ENCODE data around the gene BET1. TPM values are rescaled to one million over a fixed set of nuclear protein-coding genes. Genes with fewer than 3 reads are reported as not detected.
"Not testable (repeated sequence)": the region's sequence is repeated elsewhere in the genome, so short reads cannot be mapped to it uniquely, and the experiment has no call there.

Gene BET1
- total RNA-seq (2014; rRNA removed; shearing (Covaris generic)), result 47.2 and 68.3 TPM in 2 replicates

DNA sequence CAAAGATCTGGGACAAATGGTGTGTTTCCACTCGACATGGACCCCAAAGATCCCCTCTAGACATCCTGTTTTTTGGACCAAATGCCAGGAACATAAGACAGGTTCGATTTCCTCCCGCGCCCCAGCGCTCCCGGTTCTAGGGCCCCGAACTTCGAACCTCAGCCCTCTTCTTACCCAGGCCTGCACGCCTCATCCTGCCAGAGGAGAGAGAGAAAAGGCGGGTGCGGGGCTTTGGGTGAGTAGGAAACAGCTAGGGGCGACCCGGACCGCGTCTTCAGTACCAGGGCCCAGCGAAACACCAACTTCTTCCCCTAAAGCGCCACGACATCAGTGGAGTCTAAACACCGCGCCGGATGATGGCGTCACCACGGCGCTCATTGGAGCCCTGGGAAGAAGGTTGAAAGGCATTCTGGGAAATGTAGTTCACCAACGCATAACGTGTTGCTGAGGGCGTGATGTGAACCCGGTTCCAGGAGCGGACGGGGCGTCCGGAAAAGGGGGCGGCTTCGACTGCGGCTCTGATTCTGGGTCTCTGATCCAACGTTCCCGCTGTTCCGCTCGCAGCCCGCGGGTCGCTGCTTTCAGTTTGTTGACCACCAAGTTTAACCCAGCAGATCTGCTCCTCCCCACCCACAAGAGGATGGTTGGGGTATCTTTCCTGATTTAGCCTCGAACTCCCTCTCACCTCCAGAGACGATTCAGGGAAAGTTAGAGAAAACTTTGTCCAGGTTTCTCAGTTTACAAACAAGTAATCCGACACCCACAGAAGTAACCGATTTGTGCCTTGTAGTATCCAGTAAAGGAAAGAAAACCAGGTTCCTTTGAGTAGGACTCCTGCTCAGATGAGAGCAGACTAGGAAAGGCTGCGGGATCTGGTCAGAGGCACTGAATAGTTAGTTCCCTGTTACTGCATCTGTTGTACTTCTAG, at the start of gene BET1:
Gene BET1, minus strand, starts transcription at position 332 of the 928 bp plus-strand sequence. Its CDS starts 139 bp downstream, at position 193.
- peak; percentile 99 for DNase-seq (ENCODE audit: low read depth)

DNA sequence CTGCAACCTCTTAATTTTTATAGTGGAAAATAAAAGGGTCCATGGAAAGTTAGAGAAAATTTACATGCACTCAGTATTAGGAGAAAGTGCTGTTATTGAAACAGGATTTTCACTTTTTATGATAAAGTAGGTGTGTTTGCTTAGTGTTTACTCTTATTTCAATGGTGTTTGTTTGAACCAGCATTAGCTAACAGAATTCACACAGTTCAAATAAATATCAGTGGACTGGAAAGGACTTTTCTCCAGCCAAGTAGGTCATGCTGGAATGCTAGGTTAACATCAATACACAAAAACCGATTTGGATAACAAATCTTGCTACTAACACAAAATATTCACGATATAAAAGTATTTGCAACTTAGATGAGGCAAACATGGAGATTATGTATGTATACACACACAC, 49.4 kb upstream of the BET1 start:
- DNase-seq (ENCODE audit: low read depth), result no peak

GRCh38 chr7:94052398-94053180, 48.4 kb upstream of the BET1 start:
- no peak for DNase-seq (ENCODE audit: low read depth)

- no peak for DNase-seq (ENCODE audit: low read depth)
Measured at GRCh38 chr7:94050046-94050445, 45.9 kb upstream of the BET1 start.

- no peak for DNase-seq (ENCODE audit: low read depth)
Measured at GRCh38 chr7:94049615-94050014, 45.5 kb upstream of the BET1 start.

GRCh38 chr7:94048755-94049154, 44.6 kb upstream of the BET1 start:
- DNase-seq (ENCODE audit: low read depth), result no peak

GRCh38 chr7:94047956-94048355, 43.8 kb upstream of the BET1 start:
- DNase-seq (ENCODE audit: low read depth), result no peak

- no peak for DNase-seq (ENCODE audit: low read depth)
Measured at GRCh38 chr7:94045581-94045980, 41.4 kb upstream of the BET1 start.

DNA sequence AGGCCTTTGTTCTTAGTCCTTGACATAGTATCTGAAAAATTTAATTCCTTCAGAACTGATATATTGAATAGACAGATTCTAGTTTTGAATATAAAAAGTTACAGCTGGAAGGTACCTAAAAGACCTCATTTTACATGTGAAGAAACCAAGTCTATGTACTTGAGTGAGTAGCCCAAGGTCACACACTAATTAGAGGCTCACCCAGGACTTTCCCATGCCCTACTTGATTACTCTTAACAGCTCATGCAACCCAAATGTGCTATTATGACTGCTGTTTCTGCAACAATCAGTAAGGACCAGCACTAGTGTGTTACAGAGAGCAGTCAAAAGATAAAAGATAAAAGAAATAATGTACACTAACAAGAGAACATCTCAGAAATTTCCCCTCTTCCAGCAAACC, 40.7 kb upstream of the BET1 start:
- DNase-seq (ENCODE audit: low read depth), result no peak

GRCh38 chr7:94043299-94043698, 39.1 kb upstream of the BET1 start:
- peak; percentile 75 for DNase-seq (ENCODE audit: low read depth)

GRCh38 chr7:94042381-94042780, 38.2 kb upstream of the BET1 start:
- DNase-seq (ENCODE audit: low read depth), result no peak

- peak; percentile 82 for DNase-seq (ENCODE audit: low read depth)
Measured at GRCh38 chr7:94041529-94041928, 37.4 kb upstream of the BET1 start.

GRCh38 chr7:94040254-94040653, 36.1 kb upstream of the BET1 start:
- peak; percentile 70 for DNase-seq (ENCODE audit: low read depth)

- no peak for DNase-seq (ENCODE audit: low read depth)
Measured at GRCh38 chr7:94039368-94040035, 35.3 kb upstream of the BET1 start.

- no peak for DNase-seq (ENCODE audit: low read depth)
Measured at GRCh38 chr7:94031865-94032264, 27.7 kb upstream of the BET1 start.

- no peak for DNase-seq (ENCODE audit: low read depth)
Measured at GRCh38 chr7:94030634-94031033, 26.5 kb upstream of the BET1 start.

GRCh38 chr7:94029976-94030375, 25.8 kb upstream of the BET1 start:
- no peak for DNase-seq (ENCODE audit: low read depth)

GRCh38 chr7:94028768-94029167, 24.6 kb upstream of the BET1 start:
- DNase-seq (ENCODE audit: low read depth), result peak; percentile 68

GRCh38 chr7:94026619-94027018, 22.5 kb upstream of the BET1 start:
- not testable (repeated sequence) for DNase-seq (ENCODE audit: low read depth)

DNA sequence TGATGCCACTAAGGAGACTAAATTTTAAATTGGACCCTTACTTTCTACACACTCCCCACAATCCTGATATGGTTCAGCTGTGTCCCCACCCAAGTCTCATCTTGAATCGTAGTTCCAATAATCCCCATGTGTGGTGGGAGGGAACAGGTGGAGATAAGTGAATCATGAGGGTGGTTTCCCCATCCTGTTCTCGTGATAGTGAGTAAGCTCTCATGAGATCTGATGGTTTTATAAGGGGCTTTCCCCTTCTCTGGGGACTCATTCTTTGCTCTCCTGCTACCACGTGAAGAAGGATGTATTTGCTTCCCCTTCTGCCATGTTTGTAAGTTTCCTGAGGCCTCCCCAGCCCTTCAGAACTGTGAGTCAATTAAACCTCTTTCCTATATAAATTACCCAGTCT, 18.4 kb upstream of the BET1 start:
- DNase-seq (ENCODE audit: low read depth), result peak; percentile 25

- no peak for DNase-seq (ENCODE audit: low read depth)
Measured at GRCh38 chr7:94016786-94017185, 12.6 kb upstream of the BET1 start.

DNA sequence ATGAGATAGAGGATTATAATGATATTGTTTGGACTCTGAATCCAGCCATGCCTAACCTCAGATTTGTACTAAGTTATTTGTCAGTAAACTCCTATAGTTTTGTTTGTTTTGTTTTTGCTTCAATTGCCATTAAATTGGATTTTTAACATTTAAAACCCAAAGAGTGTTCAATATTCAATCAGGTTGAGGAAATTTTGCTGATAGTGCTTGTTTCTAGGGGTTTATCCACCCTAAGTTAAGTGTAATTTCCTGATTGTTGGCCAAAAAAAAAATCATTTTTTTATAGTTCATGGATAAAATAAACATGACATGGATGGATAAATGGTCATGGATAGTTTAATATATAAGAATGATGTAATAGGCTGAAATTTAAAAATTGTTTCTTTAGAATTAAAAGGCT, 11.4 kb upstream of the BET1 start:
- no peak for DNase-seq (ENCODE audit: low read depth)

Data from M059J (cell line).